Immature natural killer cell (primary cell): ENCODE measurements around the gene LAIR1. TPM values are rescaled to one million over a fixed set of nuclear protein-coding genes. Genes with fewer than 3 reads are reported as not detected.
"Not testable (repeated sequence)": the region's sequence is repeated elsewhere in the genome, so short reads cannot be mapped to it uniquely, and the experiment has no call there.

Source experiments
- DNase-seq, 3 donors: peaks; one replicate each; pipeline ENCODE4 v3.0.0; 2022; ENCODE audit warnings: mixed read lengths in 1 of 3
- H3K27ac Mint-ChIP-seq, 6 donors: one replicate each; pipeline ENCODE4 v1.8.0; 2020; ENCODE audit warnings: mixed read lengths in 6 of 6, mild to moderate bottlenecking in 5 of 6, inconsistent platforms in 4 of 6, moderate library complexity in 3 of 6
- H3K27me3 Mint-ChIP-seq, 3 donors: one replicate each; pipeline ENCODE4 v1.8.0; 2020 to 2021; ENCODE audit warnings: low read depth in 3 of 3, mild to moderate bottlenecking in 3 of 3, mixed read lengths in 3 of 3, moderate library complexity in 3 of 3, inconsistent platforms in 1 of 3
- H3K36me3 Mint-ChIP-seq, 3 donors: one replicate each; pipeline ENCODE4 v1.8.0; 2020; ENCODE audit warnings: mixed read lengths in 3 of 3, inconsistent platforms in 2 of 3, mild to moderate bottlenecking in 2 of 3
- H3K4me1 Mint-ChIP-seq, 2 donors: one replicate each; pipeline ENCODE4 v1.8.0; 2020; ENCODE audit warnings: inconsistent platforms in 2 of 2, mild to moderate bottlenecking in 2 of 2, mixed read lengths in 2 of 2, moderate library complexity in 1 of 2
- H3K4me3 Mint-ChIP-seq, 5 donors: one replicate each; pipeline ENCODE4 v1.8.0; 2020; ENCODE audit warnings: mild to moderate bottlenecking in 5 of 5, mixed read lengths in 5 of 5, inconsistent platforms in 3 of 5, moderate library complexity in 3 of 5
- H3K9me3 Mint-ChIP-seq, 6 donors: one replicate each; pipeline ENCODE4 v1.8.0; 2020; ENCODE audit warnings: mild to moderate bottlenecking in 6 of 6, mixed read lengths in 6 of 6, inconsistent platforms in 4 of 6, moderate library complexity in 3 of 6
- polyA plus RNA-seq, 3 donors: library from polyadenylated mRNA; unstranded; fragments of 300-500 nt; fragmentation: Illumina TruSeq; gene quantifications; one replicate each; pipeline ENCODE4 v1.2.3, GENCODE V29; 2021

LAIR1 gene
- polyA plus RNA-seq, 3 donors from 2014 or later = 86.9 to 247 (median 126) TPM

DNA sequence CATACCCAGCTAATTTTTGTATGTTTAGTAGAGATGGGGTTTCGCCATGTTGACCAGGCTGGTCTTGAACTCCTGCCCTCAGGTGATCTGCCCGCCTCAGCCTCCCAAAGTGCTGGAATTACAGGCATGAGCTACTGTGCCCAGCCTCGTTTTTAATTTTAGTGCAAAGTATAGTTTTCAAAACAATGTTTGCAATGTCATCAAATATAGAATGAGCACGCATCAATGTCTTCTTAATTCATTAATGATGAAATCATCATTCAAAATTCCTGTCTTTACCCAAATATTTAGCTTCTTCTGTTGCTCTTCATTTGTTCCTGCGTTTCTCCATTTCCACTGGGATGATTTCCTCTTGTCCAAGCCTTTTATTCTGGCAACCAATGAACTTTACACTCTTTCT is 6.7 kb upstream of the LAIR1 start:
- Mint-ChIP-seq H3K4me3 (peak overlapping the region; percentile 74 to 82 (median 77)), H3K4me1 (peaks cover 81 to 85% of the 10 kb centered on the region in 2 donors), H3K36me3 (peaks cover 0 to 13% (median 7%) of the 10 kb centered on the region in 3 donors), H3K27ac (peak overlapping the region; percentile 68 to 88 (median 82))
- not testable (repeated sequence) for H3K27me3 Mint-ChIP-seq, DNase-seq, H3K9me3 Mint-ChIP-seq

DNA sequence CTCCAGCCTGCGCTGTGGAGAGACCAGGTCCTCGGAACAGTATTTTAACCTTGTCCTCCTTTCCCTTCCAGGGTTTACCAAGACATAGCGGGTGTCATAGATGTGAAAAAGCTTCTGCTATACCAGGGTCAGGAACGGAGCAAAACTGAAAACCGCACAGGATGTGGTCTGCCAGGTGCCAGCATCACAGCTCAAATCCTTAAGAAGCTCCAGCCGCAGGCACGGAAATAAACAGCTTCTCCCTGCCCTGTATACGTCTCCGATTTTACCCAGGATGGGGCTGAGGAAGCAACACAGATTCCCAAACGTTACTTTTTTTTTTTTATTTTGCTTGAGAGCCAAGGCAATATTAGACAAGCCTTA is 5.7 kb upstream of the LAIR1 start:
- DNase-seq = peak; percentile 71 to 79 (median 73)
- Mint-ChIP-seq H3K27ac (peak overlapping the region; percentile 88 to 97 (median 92)), H3K4me3 (peak overlapping the region; percentile 94 to 99 (median 96)), H3K4me1 (peaks cover 81 to 85% of the 10 kb centered on the region in 2 donors), H3K36me3 (peaks cover 4 to 17% (median 13%) of the 10 kb centered on the region in 3 donors)
- not testable (repeated sequence) for H3K9me3 Mint-ChIP-seq, H3K27me3 Mint-ChIP-seq

DNA sequence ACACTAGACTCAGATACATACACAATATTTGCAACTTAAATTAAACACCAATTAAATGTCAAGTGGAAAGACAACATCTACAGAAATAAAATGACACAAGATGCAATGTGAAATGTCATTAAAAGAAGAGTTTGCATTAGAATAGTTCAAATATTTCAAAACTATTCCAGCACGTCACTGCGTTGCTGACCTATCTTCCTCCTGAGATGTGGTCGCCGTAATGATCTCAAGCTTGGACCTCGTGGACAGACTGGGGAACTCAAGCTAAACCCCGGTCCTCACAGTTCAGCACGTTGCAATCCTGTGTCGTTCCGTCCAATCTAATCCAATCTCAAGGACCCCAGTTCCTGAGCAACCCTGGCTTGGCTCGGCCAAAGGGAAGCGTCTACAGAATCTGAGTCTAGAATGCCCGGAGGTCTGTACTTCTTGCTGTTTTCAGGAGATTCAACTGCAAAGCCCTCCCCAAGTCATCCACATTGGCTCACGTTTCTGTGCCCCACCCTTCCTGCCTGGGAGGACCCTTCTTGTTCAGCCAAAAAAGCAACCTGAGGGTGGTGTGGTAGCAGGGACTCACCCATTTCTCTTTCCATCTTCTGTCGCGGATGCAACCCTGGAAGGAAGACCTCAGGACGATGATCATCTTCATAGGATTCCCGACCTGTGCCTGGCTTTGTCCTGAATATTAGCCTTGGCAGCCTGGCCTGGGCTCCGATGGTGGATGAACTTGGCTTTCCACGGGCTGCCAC is 5.1 kb upstream of the LAIR1 start:
- Mint-ChIP-seq H3K27ac (peak overlapping the region; percentile 88 to 97 (median 92)), H3K36me3 (peaks cover 4 to 21% (median 14%) of the 10 kb centered on the region in 3 donors), H3K4me3 (peak overlapping the region; percentile 94 to 99 (median 96)), H3K4me1 (peaks cover 80 to 85% of the 10 kb centered on the region in 2 donors)
- DNase-seq, H3K27me3 Mint-ChIP-seq, H3K9me3 Mint-ChIP-seq: not testable (repeated sequence)

DNA sequence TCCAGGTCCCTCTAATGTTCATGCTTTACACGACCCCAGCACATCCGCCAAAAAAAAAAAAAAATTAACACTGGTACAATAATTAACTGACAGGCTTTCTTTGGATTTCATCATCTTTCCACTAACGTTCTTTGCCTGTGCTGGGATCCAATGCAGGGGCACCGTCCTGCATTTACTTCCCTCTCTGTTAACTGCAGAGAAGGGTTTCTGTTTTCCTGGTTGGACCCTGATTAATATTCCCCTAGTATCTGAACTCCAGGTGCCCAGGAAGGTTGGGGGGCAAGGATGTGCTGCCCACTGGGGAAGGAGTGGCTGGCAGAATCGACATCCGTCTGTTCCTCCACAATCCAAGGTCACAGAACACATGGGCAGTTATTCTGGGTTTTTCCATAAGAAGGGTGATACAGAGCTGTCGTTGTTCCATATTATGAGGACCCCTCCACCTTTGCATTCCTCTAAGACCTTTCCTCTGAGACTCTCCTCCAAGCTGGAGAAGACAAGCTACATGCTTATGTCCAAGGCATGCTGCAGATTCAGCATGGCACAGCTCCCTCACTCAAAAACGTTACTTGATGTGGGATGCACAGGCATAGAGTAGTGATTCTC is 4.5 kb upstream of the LAIR1 start:
- Mint-ChIP-seq H3K36me3 (peaks cover 4 to 26% (median 16%) of the 10 kb centered on the region in 3 donors), H3K9me3 (no peaks in the 10 kb centered on the region), H3K27me3 (peaks cover 6 to 9% (median 7%) of the 10 kb centered on the region in 3 donors), H3K4me3 (peak overlapping the region; percentile 94 to 99 (median 96)), H3K27ac (peak overlapping the region; percentile 88 to 97 (median 92)), H3K4me1 (peaks cover 79 to 85% of the 10 kb centered on the region in 2 donors)
- no peak for DNase-seq

DNA sequence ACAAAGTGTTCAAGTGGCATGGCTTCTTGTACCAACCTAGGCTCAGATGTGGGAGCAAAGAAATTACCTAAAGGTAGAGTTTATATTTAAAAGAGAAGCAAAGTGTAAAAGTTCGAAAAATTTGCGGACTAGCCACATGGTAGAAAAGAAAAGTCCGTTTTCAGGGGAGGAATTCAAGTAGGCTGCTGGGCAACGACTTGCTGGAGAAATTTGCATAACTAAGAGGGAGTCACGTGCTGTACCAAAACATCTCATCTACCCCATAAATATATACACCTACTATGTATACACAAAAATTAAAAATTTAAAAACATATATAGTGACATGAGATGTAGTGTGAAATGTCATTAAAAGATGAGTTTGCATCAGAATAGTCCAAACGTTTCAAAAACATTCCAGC is 2.1 kb upstream of the LAIR1 start:
- H3K4me1 Mint-ChIP-seq = peaks cover 83 to 92% of the 10 kb centered on the region in 2 donors
- H3K27ac Mint-ChIP-seq = peak overlapping the region in 4 of 6 donors; percentile 32 to 84 (median 48)

DNA sequence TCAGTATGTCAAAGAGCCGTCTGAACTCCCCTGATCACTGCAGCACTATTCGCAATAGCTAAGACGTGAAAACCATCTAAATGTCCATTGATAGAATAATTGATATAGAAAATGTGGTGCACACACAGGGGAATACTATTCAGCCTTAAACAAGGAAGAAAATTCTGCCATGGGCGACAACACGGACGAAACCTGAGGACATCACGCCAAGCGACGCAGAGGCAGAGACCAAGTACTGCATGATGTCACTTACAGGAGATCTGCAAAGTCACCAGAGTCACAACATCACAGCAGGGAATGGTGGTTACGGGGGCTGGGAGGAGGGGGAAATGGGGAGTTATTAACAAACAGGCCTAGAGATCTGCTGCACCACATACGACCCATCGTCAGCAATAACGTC is 1.1 kb upstream of the LAIR1 start:
- Mint-ChIP-seq H3K27me3 (peaks cover 5 to 15% (median 11%) of the 10 kb centered on the region in 3 donors), H3K27ac (peak overlapping the region; percentile 44 to 100 (median 82)), H3K4me1 (peaks cover 85 to 92% of the 10 kb centered on the region in 2 donors), H3K4me3 (peak overlapping the region; percentile 23 to 97 (median 92)), H3K36me3 (peaks cover 8 to 47% (median 35%) of the 10 kb centered on the region in 3 donors)
- not testable (repeated sequence) for H3K9me3 Mint-ChIP-seq, DNase-seq

More for the DNA sequence above, 2.1 kb upstream of the LAIR1 start:
- no peak for DNase-seq
- no peaks in the 10 kb centered on the region for H3K9me3 Mint-ChIP-seq
- peaks cover 5 to 15% (median 11%) of the 10 kb centered on the region in 3 donors for H3K27me3 Mint-ChIP-seq
- H3K4me3 Mint-ChIP-seq = peak overlapping the region; percentile 12 to 97 (median 46)
- H3K36me3 Mint-ChIP-seq = peaks cover 8 to 44% (median 31%) of the 10 kb centered on the region in 3 donors

DNA sequence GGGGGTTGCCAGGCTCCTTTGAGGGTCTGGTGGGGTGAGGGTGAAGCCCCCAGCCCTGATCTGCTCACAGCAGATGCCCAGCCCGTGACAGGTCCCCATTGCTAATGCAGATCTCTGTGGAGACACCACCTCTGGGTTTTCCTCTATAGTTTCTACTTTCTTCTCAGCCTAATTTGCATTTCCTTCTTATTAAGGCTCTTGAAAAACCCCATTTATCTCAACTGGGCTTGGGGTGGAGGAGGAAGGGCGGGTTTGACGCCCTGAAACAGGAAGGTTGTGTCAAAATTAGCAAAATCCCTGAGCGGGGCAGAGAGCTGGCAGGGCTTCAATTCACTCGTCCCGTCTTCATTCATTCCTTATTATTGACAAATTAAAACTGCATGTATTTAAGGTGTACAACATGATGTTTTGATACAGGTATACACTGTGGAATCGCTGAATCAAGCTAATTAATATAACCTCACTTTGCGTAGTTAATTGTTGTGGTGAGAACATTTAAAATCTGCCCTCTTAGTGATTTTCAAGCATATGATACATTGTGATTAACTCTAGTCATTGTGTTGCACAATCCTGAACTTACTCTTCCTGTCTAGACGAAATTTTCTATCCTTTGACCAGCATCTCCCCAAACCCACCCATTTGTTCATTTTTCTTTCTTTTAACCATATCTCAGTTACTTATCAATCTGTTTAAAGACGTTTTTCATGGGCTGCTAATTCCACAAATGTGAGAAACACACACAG is 2.9 kb downstream of the LAIR1 start:
- DNase-seq = peak in 2 of 3 donors; percentile 40 to 52
- Mint-ChIP-seq H3K4me3 (peak overlapping the region; percentile 92 to 98 (median 97)), H3K36me3 (peaks cover 8 to 41% (median 28%) of the 10 kb centered on the region in 3 donors), H3K27me3 (peaks cover 2 to 11% (median 10%) of the 10 kb centered on the region in 3 donors), H3K27ac (peak overlapping the region; percentile 93 to 100 (median 97)), H3K4me1 (peaks cover 65 to 66% of the 10 kb centered on the region in 2 donors)
- not testable (repeated sequence) for H3K9me3 Mint-ChIP-seq

DNA sequence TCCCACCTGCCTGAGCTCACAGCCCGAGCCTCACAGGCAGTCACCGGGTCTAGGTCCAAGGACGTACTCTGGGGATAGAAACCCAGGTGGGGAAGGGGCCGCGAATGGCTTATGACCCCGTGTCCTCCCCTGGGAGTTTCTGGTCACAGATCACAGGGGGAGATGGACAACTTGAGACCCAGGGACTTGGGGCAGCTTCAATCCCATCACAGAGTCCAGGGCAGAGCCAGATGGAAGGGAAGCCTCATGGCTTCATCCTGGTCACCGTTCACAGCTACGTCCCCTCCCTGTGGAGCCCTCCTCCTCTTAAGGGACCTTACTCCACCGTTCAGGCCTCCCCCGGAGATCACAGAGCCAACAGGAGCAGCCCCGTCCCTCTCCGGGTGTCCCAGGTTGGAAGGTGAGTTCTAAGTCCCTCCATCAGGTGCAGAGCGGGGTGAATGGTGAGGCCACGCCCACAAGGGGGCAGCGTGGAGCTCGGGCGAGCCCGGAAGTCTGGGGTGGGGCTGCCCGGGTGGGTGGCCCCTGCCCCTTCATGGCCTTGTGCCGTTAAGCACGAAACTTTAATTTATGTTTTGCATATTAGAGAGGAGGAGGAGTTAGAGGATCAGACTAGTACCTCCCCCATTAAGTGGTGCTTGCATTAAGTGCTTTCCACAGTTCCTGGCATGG is 5.4 kb downstream of the LAIR1 start:
- H3K4me3 Mint-ChIP-seq = peak overlapping the region in 2 of 5 donors; percentile 7 to 27
- H3K9me3 Mint-ChIP-seq = not testable (repeated sequence)
- H3K4me1 Mint-ChIP-seq = peaks cover 42 to 44% of the 10 kb centered on the region in 2 donors
- H3K27ac Mint-ChIP-seq = peak overlapping the region in 4 of 6 donors; percentile 59 to 65 (median 62)
- DNase-seq = peak; percentile 61 to 74 (median 73)
- H3K36me3 Mint-ChIP-seq = peaks cover 4 to 29% (median 19%) of the 10 kb centered on the region in 3 donors
- peaks cover 0 to 10% (median 6%) of the 10 kb centered on the region in 3 donors for H3K27me3 Mint-ChIP-seq

DNA sequence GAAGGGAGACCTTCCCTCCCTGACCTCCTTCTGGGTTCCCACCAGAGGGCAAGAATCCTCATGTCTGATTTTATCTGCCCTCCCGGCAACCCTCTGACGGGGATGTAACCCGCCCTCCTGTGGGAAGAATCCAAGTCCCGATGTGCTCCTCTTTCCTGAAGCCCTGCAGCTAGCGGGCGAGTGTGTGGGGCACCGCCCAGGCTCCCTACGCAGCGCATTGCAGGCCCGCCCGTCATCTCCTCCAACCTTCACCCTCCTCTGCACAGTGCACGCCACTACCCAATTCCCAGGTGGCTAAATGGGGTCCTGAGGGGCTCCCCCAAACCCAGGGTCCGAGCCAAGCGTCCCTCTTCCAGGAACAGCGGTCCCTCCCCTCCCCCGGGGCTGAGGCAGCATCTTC is 7.3 kb downstream of the LAIR1 start:
- no peak overlapping the region for H3K4me3 Mint-ChIP-seq
- peaks cover 37 to 40% of the 10 kb centered on the region in 2 donors for H3K4me1 Mint-ChIP-seq
- peaks cover 4 to 28% (median 8%) of the 10 kb centered on the region in 3 donors for H3K36me3 Mint-ChIP-seq
- H3K9me3 Mint-ChIP-seq = no peaks in the 10 kb centered on the region
- H3K27ac Mint-ChIP-seq = peak overlapping the region in 5 of 6 donors; percentile 21 to 46 (median 40)
- no peak for DNase-seq
- H3K27me3 Mint-ChIP-seq = peaks cover 0 to 5% (median 0%) of the 10 kb centered on the region in 3 donors

DNA sequence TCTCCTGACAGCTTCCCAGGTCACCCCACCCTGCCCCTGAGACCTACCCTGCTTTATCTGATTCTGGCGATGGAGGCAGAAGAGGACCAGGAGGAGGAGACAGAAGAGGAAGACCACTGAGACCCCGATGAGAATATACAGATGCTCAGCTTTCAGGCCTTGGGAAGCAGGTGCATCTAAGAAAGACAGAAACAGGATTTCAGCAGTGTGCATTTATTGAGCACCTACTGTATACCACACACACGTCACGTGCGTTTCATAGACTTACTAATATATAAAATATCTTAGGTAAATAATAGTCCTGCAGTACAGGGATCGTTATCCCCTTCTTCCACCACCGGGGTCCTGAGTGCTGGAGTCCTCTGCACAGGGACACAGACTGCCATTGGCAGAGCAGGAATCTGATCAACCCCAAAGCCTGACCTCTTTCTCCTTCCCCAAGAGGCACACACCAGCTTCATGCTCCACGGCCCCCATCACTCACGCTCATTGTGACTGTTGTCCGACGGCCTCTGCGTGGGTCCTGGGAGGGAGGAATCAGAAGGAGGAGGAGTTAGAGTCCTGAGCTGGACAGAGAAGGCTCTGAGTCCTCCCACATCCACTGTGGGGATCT is 8.2 kb downstream of the LAIR1 start:
- Mint-ChIP-seq H3K27me3 (peaks cover 0 to 2% (median 0%) of the 10 kb centered on the region in 3 donors), H3K27ac (peak overlapping the region in 4 of 6 donors; percentile 21 to 64 (median 48))

DNA sequence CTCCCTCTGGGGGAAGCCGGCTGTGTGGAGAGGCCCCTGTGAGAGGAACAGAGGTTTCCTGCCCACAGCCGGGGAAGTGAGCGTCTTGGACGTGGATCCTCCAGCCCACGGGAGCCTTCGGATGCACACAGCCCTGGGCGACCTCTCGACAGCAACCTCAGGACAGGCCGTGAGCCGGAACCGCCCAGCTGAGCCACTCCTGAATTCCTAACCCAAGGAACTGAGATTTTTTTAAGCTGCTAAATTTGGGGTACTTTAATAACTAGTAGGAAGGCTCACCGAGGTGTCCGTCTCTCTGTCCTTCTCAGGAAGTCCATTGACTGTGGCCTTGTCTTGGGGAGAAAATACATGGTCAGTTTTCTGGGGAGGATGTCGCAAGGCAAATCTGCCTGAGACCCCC is 9.1 kb downstream of the LAIR1 start:
- peak overlapping the region in 1 of 6 donors; percentile 11 for H3K27ac Mint-ChIP-seq
- peaks cover 0 to 20% (median 4%) of the 10 kb centered on the region in 3 donors for H3K36me3 Mint-ChIP-seq
- peaks cover 0 to 2% (median 0%) of the 10 kb centered on the region in 3 donors for H3K27me3 Mint-ChIP-seq
- no peaks in the 10 kb centered on the region for H3K9me3 Mint-ChIP-seq
- no peak for DNase-seq
- peaks cover 25 to 35% of the 10 kb centered on the region in 2 donors for H3K4me1 Mint-ChIP-seq
- H3K4me3 Mint-ChIP-seq = no peak overlapping the region

More for the DNA sequence above, 8.2 kb downstream of the LAIR1 start:
- Mint-ChIP-seq H3K9me3 (no peaks in the 10 kb centered on the region), H3K4me3 (no peak overlapping the region), H3K4me1 (peaks cover 33 to 40% of the 10 kb centered on the region in 2 donors), H3K36me3 (peaks cover under 1 to 24% (median 4%) of the 10 kb centered on the region in 3 donors)
- DNase-seq = no peak

DNA sequence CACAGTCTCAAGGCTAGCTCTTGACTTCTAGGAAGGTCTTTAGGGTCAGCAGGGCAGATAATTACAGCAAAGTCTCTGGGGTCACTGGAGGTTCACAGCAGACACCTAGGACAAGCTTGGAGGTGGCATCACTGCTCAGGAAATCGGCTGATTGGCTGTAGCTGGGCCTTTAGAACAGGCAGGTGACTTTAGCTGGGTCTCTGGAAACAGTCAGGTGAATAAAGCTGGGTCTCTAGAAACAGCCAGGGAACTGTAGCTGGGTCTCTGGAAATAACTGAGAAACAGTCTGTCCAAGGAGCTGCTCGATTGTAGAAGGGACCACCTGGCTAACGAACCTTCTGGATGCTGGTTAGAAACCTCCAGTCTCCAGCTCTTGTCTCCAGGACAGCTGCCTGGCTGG is 10.0 kb downstream of the LAIR1 start:
- DNase-seq = no peak
- peaks cover 0 to 19% (median 4%) of the 10 kb centered on the region in 3 donors for H3K36me3 Mint-ChIP-seq
- no peak overlapping the region for H3K4me3 Mint-ChIP-seq
- H3K27ac Mint-ChIP-seq = peak overlapping the region in 4 of 6 donors; percentile 31 to 58 (median 42)
- H3K27me3 Mint-ChIP-seq = peaks cover 0 to 2% (median 0%) of the 10 kb centered on the region in 3 donors
- H3K4me1 Mint-ChIP-seq = peaks cover 20 to 30% of the 10 kb centered on the region in 2 donors
- H3K9me3 Mint-ChIP-seq = no peaks in the 10 kb centered on the region
